HG03457 (cell line): Measurements from ENCODE around the gene NHS.
"Not testable (repeated sequence)": the region's sequence is repeated elsewhere in the genome, so short reads cannot be mapped to it uniquely, and the experiment has no call there.

ENCODE experiments used
- ATAC-seq: cut with Tn5 transposase; IDR thresholded peaks from one replicate; pipeline ENCODE4 v1.9.1; 2021; ENCODE audit warnings: moderate number of reproducible peaks; ENCODE audit not compliant: unreplicated experiment

NHS gene

DNA sequence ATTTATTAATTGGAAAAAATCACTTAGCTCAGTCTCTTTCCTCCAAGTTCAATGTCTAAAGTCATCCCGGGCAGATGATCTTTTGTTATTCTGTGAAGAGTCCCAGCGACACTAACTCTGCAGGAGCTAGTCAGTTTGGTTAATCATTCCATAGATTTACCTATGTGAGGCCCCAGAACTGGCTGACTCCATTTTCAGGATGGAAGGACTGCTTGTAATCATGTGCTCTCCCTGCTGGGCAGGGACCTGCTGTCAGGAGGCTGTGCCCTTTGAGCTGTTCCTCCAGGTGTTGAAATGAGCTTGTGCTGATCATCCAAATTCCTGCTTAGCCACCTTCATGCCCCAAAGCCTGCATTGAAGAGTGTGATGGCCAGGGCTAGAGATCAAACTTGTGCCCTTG lies 169.8 kb downstream of the NHS start:
- ATAC-seq, result no peak

DNA sequence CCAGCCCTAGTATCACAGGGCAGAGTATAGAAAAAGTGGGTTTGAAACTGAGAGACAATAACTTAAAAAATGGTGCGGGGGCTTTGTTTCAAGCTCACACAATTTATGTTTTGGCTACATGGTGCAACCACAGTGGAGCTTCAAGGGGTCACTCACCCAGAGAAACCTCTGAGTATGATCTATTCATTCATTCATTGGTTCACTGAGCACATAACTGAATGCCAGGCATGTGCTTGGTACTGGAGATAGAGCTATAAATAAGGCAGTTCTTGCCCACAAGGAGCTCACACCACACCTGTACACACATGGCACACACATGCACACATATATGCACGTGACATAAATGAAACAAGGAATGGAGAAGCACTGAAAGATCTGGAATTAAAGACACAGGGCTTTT lies 171.4 kb downstream of the NHS start:
- no peak for ATAC-seq

DNA sequence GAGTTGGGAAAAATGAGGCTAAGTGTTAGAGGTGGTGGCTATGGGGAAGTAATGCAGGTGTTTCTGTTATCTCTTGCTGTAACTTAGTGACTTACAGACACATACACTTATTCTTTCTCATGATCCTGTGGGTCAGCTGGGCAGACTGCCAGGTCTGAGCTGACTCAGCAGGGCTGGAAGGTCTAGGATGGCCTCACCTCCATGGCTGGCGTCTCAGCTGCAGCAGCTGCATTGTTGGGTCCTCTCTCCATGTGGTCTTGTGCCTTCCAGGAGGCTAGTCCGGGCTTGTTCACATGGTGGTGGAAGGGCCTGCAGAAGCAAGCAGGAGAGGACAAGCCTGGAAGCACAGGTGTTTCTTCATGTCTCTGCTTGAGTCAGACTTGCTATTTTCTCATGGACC lies 172.7 kb downstream of the NHS start:
- ATAC-seq, result peak; percentile 80

DNA sequence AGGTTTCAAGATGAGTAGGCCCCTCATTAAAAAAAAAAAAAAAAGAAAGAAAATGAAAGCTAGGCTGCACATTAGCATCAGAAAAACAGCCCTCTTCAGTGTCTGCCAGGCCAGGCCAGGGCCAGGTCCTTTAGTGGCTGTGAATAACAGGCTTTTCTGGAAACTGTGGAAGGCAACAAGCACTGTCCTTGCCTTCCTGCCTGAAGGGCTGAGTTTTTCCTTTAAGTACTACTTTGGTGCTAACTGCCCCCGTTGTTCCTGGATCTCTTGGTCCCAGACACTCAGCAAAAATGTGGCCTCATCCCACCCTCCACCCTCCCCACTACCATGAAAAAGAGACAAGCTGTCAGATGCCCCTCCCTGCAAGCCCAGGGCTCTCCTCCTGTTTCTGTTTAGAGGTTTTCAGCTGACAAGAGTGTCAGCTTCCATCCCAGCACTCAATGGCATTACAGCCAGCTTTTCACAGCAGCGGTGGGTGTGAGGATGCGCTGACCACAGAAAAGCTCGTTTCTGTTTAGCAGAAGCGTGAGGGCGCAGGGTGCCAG lies 174.2 kb downstream of the NHS start:
- no peak for ATAC-seq

DNA sequence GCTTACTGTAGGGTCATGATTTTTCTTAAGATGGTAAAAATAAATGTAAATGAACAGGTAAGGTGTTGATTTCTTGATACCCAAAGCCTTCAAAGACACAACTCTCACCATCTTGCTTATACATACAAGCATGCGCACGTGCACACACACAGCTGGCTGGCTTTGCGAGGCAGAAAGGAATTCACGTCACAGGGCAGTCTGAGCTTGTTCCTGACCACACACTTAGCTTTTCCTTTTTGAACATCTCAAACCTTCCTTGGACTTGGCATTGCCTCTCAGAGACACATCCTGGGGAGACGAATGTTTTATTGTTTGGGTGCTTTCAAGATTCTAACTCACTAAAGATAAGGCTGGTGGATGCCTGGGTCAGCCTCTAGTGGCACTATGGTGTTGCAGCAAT lies 175.0 kb downstream of the NHS start:
- no peak for ATAC-seq

DNA sequence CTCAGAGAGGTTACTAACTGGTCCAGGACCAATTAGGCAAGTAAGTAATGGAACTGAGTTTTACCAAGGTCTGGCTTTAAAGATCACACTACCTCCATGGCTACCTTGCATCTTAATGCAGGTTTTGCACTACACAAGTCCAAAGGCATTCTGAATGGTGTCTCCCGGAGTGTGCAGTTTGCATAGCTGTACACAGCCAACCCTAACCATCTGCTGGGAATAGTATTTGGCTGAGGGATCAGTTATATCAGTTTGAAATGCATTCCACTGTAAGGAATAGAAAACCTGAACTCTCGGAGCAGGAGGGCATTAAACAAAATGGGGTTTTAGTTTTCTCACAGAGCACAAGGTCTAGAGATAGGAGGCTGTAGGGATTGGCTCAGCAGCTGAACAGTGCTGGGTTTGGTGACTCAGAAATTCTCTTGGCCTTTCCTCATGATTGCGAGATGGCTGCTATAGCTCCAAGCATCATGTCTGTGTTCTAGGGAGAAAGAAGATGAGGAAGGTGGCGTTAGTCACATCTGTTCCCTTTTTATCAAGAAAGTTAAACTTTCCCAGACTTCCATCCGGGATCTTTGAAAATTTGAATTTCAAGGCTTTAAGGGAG lies 177.1 kb downstream of the NHS start:
- ATAC-seq, result no peak

DNA sequence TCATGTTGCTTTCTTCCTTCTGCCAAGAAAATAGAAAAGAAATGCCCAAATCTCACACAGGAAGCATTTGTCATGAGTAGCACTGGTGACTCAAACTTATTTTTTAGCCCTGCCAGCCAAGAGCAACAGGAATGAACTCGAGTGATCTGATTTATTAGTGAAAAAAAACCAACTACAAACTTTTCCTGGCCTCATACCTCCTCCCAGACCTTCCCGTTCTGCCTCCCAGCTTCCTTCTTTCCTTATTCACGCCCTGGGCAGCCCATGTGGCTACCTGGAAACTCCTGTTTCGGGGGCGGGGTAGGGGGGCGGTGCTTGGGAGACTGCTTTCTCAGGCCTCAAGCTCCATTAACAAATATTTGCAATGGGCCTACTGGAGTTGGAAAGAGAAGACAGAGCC lies 178.5 kb downstream of the NHS start:
- ATAC-seq, result no peak

DNA sequence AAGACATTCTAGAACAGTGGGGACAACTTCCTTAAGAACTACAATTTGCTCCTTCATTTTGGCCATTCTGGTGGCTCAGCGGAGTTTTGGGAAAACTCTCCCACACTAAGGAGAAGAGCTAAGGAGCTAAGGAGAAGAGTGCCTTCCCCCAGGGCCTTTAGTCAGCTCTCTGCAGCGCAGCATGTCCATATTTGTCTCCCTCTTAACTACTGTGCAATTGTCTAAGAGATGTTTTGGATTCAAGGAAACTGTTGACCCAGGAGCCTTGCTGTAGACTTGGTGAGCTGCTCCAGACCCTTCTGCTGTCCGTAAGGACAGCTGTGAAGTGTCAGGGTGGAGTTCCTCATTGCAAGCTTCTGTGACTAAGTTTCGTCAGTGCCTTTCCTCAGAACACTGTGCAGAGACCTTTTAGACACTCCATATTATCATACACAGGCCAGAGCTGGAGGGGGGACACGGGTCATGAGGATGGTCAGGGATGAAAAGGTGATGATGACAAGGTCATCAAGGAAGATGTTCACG lies 179.0 kb downstream of the NHS start:
- no peak for ATAC-seq

DNA sequence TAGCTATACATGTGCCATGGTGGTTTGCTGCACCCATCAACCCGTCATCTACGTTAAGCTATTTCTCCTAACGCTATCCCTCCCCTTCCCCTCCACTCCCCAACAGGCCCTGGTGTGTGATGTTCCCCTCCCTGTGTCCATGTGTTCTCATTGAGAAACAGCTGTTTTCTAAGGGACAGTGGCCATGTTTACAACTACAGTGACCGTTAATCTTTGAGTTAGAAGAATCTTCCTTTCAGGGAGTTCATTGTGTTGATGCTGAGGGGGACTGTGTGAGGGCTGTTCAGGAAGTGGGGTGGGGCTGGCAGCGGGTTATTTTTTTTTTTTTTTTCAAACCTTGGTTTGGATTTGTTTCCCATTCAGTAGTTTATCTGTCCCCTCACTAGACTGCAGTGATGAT lies 179.9 kb downstream of the NHS start:
- no peak for ATAC-seq

DNA sequence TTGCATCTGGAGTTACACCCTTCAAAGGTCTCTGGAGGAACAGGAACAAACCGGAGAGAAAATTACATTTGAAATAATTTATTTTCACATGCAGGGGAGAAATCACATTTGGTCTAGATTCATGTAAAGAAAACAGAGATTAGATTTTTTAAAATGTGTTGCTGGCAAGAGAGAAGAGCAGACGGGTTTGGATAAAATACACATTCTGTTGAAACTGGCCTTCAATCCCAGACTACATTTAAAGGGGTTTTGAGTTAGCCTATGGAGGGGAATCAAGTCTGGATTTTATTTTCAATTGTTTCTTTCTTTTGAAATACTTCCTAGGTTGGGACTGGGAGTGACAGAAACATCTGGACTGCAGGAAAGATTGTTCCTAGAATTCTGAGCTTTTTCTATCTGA lies 180.8 kb downstream of the NHS start:
- ATAC-seq, result no peak

DNA sequence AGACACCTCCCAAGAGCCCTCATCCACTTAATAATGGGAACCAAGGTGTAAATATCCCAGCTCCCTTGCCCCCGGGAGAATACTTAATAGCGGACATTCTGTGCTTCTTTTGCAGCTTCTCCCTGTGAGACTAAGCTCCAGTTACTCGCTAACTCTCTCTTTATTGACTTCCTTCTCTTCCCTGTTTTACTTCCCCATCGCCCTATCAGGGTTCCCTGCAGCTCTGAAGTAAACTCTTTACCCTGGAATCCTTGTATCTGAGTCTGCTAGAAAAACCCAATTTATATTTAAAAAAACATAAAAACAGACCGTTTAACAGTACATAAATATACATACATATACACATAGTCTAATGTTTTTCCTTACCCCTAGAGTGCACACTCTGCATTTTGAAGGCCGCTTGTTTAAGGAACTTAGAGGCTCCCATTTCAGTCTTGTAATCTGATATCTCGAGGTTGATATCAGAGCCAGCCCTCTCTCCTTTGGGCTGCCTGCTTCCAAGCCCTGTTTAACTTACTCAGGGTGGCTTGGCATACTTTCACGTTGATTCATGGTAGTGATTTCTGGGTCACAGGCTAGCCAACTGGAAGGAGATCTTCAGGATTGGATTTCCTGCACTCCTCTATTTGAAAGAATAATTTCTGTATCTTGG lies 184.9 kb downstream of the NHS start:
- ATAC-seq, result no peak

DNA sequence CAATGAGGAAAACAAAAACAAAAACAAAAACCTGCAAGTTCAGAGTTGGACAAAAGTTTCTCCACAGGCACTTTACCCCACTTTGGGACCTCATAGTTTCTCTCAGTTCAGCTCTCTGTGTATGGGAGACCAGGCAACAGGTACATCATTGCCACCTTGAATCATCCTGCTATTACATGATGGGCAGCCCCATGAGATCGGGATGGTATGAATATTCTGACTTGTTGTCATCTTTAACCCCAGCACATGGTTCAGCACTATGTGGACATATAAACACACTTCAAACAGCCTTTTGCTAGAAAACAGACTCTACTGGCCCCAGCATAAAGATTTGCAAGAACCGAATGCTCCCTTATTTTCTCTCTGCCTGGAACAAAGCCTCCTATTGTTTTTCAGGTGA lies 185.4 kb downstream of the NHS start:
- ATAC-seq, result no peak

DNA sequence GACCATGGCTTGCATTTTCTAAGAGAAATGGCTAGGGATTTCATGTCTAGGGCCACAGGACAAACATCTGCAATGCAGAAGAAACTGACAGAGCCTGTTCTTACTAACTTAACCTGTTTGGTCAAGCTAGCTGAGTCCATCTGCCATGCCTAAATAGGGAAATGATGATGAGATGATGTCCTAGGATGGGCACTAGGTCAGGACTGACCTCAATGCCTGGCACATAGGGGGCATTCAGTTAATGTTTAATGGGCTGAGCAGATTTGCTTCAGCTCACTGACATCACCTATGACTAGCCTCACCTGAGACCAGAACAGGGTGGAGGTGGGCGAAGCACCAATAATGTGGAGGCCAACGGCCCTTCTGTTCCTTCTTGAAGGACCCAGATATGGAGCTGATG lies 188.1 kb downstream of the NHS start:
- no peak for ATAC-seq

DNA sequence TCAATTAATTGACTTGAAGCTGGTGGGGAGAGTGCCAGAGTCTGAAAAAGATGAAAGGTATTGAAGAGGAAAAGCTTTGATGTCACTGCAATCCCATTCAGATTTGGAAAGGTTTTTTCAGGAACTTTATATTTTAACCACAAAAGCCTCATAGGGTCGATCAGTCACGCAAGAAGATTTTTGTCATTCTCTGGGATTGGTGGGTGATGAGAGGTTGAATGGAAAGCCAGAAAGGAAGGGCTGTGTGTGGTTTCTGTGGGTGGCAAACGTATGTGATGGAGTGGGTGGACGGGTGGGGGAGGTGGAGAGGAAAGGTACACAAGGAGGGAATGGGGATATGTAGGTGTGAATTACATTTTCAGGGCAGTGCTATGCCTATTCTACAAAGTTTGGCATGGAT lies 188.5 kb downstream of the NHS start:
- no peak for ATAC-seq

DNA sequence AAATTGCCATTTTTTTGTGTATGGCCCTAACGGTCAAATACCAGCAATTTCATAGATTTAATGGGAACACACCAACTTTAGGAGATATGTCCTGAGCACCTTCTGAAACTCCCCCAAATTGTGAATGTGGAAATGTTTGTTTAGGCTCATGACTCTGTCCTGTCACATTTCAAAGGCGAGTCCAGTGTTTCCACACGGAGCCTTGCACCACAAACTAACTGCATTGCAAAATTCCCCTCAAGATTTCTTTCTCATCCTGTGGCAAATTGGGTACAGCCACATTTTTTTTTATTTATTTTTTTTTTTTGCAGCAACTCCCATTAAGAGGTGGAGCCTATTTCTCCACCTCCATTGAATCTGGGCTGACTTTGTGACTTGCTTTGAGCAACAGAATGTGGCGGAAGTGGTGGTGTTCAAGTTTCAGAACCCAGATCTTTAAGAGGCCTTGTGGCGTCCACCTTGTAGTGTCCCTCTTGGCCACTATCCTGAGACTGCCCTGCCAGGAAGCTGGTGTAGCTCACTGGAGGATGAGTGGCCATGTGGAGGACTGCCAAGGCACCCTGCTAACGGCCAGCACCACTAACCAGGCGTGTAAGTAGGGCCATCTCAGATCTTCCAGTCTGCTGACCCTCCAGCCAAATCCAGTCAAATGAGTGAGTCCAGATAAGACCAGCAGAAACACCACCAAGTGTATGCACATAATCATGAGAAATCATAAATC lies 189.8 kb downstream of the NHS start:
- no peak for ATAC-seq

DNA sequence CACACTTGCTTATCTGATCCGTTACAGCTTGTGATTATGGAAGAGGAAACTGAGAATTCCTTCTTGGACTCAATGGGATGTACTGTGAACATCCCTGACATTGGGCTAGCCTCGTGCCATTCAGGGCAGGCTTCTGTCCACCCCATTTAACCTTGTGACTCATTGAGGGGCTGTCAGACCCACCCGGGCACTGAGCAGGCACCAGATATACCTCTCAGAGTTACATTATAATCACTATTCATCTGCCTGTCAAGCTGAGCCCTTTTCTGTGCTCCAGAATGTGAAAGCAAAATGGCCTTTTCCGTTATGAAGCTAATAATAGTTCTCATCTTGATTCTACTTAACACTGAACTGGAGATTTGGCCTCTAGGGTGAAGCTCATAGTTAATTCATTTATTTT lies 191.7 kb downstream of the NHS start:
- no peak for ATAC-seq

DNA sequence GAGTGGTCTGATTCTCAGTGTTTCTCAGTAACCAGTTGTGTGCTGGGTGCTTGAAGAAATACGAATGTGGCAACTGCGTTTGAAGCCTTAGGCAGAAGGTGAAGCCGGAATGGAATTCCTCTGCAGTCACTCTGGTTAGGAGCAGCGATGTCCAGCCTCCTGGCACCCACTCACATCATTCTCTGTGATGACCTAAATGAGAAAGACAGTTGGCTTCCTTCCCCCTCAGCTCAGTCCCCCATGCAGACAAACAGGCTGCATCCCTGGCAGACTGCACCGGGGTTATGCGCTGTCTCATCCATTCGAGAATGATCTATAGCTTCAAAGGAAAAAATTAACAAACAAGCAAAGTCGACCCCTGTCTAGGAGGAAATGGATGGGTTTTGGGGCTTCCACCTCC lies 192.2 kb downstream of the NHS start:
- no peak for ATAC-seq

DNA sequence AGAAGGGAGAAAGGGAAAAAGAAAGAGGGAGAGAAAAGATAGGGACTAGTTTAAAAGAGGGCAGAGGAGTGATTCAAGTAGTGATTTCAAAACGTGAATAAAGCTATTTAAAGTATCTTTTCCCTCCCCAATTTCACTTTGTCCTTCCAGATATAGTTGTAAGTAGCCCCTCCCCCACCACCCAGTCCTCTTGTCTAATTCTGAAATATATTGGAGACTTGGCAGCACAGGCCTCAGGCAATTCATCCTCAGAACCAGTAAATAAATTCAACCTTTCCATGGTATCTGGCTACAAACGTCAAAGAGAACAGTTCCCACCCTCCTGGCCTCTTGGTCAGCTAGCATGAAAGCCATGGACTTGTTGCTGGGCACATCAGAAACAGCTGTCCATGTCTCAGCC lies 192.8 kb downstream of the NHS start:
- no peak for ATAC-seq

DNA sequence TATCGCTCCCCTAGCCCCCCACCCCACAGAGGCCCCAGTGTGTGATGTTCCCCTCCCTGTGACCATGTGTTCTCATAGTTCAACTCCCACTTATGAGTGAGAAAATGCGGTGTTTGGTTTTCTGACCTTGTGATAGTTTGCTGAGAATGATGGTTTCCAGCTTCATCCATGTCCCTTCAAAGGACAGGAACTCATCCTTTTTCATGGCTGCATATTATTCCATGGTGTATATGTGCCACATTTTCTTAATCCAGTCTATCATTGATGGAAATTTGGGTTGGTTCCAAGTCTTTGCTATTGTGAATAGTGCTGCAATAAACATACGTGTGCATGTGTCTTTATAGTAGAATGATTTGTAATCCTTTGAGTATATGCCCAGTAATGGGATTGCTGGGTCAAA lies 193.8 kb downstream of the NHS start:
- not testable (repeated sequence) for ATAC-seq

DNA sequence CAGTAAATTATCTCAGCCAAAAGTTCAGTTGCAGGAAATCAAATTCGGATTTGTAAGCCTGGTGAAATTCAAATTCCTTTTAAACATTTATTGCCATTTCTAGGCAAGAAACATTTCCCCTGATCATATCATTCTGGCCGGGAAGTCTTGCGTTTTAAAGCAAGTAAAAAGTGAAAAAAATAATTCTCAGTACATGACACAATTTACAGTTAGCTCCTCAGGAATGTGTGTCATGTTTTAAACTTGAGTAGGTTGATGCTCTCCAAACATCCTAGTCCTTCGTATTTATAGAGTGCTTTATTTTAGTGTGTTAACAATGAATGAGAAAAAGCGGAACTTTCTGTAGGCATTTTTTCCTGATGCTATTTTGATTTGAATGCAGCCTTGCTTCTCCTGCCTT lies 204.0 kb downstream of the NHS start:
- ATAC-seq, result no peak

DNA sequence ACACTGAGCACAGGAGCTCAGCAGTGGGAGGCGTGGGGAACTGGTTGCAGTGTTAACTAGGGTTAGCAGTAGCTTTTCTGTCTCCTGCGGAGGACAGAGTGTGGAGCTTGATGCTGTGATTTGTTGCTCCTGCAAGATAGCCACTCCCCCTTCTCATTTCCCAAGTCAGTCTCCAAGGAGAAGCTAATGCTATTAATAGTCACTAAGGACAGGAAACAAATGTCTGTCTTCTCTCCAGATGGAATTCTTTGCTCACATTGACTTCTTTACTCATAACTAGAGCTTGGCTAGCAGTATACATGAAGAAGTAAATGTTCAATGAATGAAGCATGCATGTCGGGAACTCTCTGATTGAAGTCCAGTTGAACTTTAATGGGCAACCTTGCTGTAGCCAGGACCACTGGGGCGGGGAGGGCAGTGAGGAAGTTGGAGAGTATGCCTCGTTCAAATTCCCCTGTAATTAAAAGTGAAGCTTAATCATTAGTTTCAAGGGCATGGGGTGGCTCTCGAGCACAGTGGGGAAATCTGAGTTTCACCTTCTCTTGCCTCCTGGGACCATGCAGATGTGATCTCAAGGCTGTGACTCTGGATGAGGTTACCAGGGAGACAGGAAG lies 205.6 kb downstream of the NHS start:
- ATAC-seq, result no peak

DNA sequence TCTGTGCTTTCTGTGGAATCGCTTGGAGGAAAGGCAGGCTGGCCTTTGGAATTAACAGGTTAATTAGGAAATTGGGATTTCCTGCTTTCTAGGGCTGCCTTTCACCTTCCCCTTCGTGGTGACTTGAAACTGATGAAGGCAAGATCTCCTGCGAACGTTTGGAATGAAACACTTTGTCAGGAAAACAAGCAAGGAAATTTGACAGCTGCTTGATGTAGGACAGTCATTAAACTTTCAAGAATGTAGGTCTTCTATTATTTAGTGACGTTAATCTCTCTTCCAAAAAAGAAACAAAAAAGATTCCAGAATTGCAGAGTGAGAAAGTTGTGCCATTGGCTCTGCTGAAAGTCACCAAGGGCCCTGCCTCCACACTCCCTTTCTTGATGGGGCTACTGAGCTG lies 206.6 kb downstream of the NHS start:
- ATAC-seq, result no peak
